ENCODE results near the gene TMEM51.
"Not testable (repeated sequence)": the region's sequence is repeated elsewhere in the genome, so short reads cannot be mapped to it uniquely, and the experiment has no call there.

The TMEM51 gene

DNA sequence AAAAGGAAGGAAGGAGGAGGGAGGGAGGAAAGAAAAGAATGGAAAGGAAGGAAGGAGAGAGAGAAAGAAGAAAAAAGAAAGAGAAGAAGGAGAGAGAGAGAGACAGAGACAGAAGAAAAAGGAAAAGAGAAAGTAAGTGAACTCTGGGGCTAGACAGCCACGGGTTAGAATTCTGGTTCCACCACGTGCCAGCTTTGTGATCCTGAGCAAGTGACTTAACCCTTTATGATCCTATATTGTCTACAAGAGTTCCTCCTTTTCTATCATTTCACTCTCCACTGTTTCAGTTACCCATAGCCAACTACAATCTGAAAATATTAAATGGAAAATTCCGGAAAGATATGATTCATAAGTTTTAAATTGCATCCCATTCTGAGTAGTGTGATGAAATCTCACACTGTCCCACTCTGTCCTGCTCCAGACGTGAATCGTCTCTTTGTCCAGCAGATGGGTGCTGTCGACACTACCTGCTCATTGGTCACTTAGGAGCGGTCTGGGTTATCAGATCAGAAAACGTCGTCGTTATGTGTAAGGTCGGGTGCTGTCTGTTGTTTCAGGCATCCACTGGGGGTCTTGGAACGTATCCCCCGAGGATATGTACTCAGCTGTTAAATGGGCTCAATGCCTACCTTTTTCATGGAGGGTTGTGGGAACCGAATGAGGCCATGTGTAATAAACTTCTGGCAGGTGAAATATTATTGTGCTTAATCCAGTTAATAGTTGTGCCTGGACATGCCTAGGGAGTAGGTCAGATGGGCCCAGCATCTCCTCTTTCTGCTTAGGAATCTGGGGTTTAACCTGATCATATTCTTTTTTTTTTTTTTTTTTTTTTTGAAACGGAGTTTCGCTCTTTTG, 19.1 kb downstream of the TMEM51 start:
- intact Hi-C loops (cut with DNase I), result no loop called here
- no peak for DNase-seq

DNA sequence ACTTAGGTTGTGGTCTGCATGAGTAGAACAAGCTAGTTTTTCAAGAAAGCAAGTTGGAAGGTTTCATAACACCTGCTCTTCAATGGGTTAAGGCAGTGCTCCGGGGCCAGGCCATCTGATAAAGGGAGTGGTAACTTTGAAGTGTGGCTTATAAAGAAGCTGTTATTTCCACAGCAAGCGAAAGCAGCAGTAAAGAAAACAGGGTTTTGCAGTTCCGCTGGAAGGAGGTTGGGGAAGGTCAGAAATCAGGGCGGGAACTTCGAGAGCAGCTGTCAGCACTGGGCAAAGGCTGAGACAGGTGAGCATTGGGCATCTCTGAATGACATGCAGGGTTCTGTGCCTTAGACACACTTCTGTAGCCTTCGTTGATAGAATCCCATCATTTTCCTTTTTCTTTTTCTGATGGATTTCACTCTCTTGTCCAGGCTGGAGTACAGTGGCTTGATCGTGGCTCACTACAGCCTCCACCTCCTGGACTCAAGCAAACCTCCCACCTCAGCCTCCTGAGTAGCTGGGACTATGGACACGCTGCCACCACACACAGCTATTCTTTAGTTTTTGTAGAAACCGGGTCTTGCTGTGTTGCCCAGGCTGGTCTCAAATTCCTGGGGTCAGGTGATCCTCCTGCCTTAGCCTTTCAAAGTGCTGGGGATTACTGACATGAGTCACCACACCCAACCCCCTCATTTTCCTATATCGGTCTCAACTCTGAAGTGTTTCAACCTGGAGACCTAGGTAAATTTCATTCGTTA, 20.5 kb downstream of the TMEM51 start:
- DNase-seq, result no peak

DNA sequence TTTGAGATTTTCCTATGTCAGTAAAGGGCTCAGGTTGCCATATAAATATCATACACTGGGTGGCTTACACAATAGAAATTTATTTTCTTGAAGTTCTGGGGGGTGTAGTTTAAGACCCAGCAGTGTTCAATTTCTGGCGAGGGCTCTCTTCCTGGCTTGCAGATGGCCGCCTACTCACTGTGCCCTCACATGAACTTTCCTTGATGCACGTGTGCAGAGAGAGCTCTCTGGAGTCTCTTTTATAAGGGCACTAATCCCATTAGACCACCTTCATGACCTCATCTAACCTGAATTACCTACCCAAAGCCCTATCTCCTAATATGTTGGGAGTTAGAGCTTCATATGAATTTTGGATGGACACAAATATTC, 21.1 kb downstream of the TMEM51 start:
- intact Hi-C loops (cut with DNase I), result no loop called here

More for the DNA sequence above, 20.5 kb downstream of the TMEM51 start:
- intact Hi-C loops (cut with DNase I), result no loop called here

DNA sequence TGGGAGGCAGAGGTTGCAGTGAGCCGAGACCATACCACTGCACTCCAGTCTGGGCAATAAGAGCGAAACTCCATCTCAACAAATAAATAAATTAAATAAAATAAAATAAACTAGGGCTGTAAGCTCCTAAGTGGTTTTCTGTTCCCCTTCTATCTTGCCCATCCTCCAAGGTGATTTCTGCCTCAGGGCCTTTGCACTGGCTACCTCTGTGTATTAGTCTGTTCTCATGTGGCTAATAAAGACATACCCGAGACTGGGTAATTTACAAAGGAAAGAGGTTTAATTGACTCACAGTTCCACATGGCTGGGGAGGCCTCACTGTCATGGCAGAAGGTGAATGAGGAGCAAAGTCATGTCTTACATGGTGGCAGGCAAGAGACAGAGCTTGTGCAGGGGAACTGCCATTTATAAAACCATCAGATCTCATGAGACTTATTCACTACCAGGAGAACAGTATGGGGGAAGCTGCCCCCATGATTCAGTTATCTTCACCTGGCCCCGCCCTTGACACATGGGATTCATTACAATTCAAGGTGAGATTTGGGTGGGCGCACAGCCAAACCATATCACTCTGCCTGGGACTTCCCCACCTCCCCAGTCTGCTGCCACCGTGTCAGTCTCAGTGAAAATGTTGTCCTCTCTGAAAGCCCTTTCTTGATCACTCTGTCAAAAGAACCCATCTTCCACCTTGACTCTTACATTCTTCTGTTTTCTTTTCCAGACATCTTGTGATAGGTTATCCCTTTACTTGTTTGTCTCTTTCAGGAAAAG, 22.0 kb downstream of the TMEM51 start:
- intact Hi-C loops (cut with DNase I); DNase-seq: not testable (repeated sequence)

More for the DNA sequence above, 21.1 kb downstream of the TMEM51 start:
- DNase-seq, result no peak

DNA sequence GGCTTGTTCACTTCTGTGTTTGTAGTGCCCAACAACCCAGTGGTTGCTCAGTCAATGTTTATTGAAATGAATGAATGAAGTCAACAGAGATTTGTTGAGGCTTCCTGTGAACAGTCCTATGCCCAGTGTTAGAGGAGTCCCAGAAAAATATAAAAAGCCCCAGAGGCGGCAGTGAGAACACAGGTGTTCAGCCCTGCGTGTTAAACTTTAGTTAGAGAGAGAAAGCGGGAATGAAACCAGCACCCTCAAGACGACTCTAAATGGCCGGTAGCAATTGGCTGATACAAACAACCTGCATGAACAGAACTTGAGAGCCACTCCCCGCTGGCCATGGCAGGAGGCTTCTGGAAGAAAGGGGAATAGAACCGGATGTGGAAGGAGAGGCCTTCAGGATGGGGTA, 22.6 kb downstream of the TMEM51 start:
- no peak for DNase-seq
- intact Hi-C loops (cut with DNase I), result no loop called here

DNA sequence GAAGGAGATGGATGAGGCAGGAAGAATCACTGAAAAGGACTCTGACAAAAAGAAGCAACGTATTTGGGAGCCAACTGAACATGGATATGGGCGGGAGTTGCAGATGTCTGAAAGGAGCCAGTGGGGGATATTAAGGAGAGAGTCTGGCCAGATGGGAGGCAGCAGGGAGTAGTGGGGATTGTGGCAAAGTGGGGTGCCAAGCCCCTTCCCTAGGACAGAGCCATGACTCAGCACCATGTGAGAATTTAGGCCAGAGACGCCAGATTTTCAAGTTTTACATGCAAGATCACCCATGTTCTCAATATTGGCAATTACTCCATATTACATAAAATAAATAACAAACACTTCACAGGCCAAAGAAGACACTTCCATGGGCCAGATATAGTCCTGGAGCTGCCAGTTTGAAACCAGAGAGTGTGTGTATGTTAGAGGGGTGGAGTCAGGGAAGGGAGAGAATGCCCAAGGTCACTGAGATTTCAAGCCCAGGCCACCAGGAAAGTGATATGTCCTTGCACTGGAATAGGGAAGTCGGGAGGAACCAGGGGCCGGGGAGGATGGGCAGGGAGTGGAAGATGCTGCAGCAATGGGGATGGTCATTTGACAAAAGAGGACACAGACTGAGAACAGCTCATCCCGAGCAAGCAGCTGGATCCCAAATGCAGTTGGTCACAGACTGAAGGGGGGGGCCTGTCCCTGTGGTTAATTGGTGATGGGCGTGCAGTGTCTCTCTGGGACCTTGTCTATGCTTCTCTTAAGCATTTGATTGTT, 23.5 kb downstream of the TMEM51 start:
- DNase-seq, result no peak
- intact Hi-C loops (cut with DNase I), result no loop called here

DNA sequence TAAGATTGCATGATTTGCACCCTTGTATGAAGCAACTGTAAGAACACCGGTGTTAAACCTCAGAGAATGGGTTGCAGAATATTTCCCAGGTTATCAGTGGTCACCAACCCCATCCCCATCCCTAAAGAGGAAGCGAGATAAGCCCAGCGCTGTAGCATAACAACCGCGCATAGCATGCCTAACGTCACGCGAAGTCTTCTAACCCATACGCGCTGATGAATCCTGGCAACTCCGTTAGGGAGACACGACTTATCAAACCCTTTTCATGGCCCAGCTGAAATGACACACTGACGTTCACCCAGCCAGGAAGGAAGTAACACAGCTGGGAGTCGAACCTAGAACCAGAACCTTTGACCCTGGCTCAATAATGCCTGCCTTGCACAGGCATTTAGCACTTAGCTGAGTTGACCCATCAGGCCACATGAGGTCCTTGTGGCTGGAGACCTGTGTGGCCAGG, 24.2 kb downstream of the TMEM51 start:
- no peak for DNase-seq
- intact Hi-C loops (cut with DNase I), result no loop called here

DNA sequence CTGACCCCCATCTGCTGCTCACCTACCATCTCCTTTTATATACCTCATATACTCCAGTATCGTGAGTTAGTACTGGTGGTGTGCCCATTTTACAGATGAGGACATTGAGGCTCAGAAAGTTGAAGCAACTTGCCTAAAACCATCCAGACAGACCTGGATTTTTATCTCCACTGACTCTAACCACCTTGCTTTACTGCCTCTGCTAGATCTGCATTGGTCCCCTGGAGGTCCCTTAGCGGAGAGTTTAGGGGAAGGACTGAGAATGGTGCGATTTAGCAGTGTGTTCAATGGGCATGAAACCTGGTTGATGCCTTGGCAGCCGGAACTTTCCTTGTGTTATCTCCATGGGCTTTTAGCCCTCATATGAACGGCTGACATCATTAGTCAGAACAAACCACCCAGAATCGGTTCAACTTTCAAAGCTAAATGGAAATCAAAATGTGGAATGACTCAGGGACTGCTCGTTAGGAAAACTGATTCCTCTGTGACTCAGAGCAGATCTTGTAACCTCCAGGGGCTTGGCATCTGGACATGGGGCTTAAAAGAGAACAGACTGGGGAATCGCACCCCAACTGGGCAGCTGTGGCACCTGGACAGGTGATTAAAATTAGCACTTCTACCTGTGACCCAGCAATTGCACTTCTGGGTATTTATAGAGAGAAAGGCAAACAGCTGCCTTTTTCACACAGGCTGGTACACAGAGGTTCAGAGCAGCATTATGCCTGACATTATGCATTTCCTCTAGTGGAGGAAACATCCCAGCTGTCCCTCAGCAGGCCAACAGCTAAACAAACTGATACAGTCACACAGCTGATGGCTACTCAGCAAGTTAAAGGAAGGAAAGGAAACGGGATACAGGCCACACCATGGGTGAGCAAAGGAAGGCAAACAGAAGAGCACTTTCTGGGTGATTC, 25.3 kb downstream of the TMEM51 start:
- intact Hi-C loops (cut with DNase I), result no loop called here
- DNase-seq, result no peak

DNA sequence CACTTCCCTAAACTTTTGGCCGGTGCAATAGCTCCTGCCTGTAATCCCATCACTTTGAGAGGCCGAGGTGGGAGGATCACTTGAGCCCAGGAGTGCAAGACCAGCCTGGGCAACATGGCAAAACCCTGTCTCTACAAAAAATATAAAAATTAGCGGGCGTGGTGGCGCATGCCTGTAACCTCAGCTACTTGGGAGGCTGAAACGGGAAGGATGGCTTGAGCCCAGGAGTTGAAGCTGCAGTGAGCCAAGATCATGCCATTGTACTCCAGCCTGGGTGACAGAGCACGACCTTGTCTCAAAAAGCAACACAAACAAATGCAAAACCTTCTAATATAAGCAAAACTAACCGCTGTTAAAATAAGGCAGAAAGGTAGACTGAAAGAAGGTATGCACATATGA, 25.9 kb downstream of the TMEM51 start:
- intact Hi-C loops (cut with DNase I), result no loop called here
- no peak for DNase-seq

DNA sequence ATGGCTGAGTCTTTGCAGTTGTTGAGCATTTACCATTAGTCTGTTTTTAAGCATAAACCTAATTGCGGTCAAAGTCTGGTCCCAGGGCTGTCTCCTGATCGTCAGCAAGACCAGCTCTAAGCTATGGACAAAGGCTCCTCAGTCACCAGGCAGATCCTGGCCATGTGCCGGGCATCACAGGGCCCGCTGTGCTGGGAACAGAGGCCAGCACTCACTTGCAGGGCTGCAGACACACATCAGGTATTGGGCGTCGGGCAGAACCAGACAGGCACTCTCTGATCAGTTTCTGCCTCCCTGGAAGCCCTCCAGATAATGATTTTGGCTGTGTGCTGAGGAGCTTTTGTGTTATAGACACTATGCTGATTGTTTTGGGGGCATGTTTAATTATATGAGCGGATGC, 26.6 kb downstream of the TMEM51 start:
- intact Hi-C loops (cut with DNase I), result no loop called here
- peak; percentile 44 to 92 (median 80) for DNase-seq

DNA sequence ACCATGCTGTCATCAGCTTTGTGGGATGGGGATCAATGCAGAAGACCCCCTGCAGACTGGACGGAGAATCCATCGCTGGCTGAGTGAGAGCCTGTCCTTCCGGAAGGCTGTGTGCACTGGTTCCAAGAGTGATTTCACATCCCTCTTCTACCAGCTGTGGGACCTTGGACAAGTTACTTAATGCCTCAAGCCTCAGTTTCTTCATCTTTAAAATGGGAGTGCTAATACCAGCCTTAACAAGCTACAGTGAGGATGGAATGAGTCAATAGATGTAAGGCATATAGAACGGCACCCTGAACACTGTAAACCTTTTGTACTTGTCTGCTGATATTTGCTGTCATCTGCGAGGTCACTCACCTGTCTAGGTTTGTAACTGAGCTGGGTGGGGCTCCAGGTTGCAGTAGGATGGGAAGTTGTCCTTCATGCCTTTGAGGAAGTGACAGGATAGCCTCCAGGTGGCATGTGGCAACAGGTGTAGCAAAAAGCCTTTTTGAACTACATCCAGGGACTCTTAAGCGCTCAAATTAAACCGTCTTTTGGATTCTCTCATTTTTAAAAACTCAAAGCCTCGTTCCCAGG, 27.5 kb downstream of the TMEM51 start:
- DNase-seq, result no peak
- intact Hi-C loops (cut with DNase I), result no loop called here

DNA sequence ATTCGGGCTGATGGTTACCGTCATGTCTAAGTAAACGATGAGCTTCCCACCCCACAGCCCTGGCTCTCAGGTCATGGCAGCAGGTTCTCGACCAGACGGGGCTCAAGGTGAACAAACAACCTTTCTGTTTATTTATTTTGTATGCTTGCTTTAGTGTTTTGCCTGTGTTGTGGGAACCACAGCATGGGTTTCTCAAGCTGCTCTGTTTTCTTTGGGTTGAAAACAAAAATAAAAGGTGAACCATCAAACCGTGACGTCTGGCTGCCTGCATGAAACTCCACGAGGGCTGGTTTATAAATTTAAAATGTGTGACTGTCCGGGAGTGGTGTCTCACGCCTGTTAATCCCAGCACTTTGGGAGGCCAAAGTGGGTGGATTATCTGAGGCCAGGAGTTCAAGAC, 28.0 kb downstream of the TMEM51 start:
- DNase-seq, result no peak
- intact Hi-C loops (cut with DNase I), result no loop called here

DNA sequence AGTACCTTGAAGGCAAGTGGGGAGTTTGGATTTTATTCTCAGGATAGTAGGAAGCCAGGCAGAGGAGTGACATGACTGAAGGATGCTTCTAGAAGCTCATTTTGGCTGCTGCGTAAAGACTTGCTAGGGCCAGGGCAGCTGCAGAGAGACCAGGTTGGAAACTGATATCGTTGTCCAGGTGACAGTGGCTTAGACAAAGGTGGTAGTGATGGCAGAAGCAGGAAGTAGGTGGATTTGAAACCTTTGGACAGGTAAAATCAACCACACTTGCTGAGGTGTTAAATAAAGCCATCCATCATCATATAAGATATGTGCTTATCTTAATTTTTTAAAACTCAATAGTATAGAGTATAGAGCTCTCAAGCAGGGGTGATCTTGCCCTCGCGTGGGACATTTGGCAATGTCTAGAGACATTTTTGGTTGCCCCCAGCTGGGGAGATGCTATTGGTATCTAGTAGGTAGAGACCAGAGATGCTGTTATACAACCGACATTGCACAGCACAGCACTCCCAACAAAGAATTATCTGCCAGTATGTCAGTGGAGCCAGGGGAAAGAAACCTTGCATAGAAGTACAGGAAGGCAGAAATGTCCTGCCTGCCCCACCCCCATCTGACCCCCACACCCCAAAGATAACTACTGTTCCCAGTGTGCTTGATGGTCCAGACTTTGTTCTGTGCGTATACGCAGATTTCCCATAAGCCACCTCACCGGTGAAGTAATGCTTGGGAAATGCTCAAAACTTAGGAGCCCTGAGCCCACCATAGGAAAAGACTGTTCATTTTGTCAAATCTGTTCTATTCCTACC, 31.1 kb downstream of the TMEM51 start:
- no peak for DNase-seq
- intact Hi-C loops (cut with DNase I), result no loop called here

DNA sequence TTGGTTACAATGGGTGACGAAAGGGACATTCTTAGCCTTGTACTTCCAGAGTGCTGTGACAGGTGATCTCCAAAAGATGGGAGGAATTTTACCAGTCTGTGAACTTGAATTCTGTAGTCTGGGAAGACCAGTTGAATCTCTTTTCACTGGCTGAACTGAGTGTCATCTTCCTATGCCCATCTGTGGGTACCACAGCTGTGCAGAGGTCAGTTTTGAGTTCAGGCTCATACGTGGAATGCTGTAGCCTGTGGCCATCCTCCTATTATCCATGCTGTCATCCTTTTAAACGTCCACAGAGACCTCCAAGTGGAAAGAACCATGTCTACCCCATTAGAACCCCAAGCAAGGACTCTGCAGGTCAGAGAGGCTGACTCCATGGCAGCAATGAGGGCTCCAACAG, 32.1 kb downstream of the TMEM51 start:
- DNase-seq, result no peak
- intact Hi-C loops (cut with DNase I), result no loop called here

DNA sequence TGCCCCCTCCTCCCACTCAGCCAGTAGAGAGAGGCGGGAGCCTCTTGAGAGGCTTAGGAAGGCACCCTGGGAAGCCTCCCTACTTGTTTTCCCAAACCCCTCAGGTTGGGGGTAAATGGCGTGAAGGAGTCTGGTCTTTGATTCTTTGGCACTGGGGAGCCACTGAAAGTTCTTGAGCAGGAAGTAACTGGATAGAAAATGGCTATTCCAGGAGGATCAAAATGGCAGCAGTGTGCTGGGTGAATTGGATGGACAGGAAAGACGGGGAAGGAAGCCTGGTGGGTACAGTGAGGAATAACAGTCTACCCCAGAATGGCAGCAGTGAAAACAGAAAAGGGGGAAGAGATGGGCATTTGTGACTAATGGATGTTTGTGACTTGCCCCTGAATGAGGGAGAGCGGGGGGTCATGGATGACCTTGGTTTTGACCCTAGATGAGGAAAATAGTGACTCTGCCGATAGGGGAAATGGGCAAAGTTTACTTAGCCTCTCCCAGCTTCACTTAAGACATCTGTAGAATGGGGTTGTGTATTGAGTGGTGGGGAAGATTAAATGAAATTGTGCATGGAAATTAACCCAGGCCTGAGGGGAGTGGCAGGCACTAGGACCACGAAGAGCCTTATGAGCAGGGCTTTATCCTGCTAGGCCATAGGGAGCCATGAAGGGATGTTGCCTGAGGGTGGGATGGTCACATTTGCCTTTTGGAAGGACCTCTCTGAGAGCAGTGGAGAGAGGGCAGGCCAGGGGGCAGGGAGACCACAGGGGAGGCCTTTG, 32.7 kb downstream of the TMEM51 start:
- intact Hi-C loops (cut with DNase I), result no loop called here
- no peak for DNase-seq

DNA sequence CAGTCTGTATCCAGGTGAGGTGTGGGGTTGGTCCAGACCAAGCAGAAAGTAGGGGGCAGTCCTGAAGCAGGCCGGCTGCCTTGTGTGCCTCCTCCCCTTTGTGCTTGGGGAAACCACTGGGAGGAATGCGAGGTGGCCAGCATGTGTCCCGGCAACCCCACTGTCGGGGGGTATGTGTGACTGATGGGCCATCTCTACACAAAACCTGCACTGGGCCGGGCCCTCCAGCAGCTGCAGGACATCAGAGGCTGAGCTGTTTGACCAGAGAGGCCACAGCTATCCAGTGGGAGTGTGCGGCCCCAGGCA, 33.3 kb downstream of the TMEM51 start:
- no peak for DNase-seq
- intact Hi-C loops (cut with DNase I), result no loop called here

Measured in head of caudate nucleus (tissue), 42 donors.